H1 (cell line): ENCODE data around the gene NMD3. TPM values are rescaled to one million over a fixed set of nuclear protein-coding genes. Genes with fewer than 3 reads are reported as not detected.
"Not testable (repeated sequence)": the region's sequence is repeated elsewhere in the genome, so short reads cannot be mapped to it uniquely, and the experiment has no call there.

Experiments
- CTCF ChIA-PET: fragments of 300-600 bp; sonication (Branson Sonifier 250); formaldehyde crosslinking; loops from one replicate; lab custom pipeline; 2021; ENCODE audit not compliant: partially characterized antibody; lab: Charles Lee
- POLR2A ChIA-PET: fragments of 300-600 bp; sonication (Branson Sonifier 250); formaldehyde crosslinking; loops from one replicate; lab custom pipeline; 2021; ENCODE audit warnings: inconsistent platforms; ENCODE audit not compliant: partially characterized antibody; lab: Charles Lee
- DNase-seq, 2 experiments: peaks; one replicate each; pipeline versions ENCODE4 v3.0.0 to v3.0.0-alpha.2; 2010 to 2022; ENCODE audit warnings: low spot score in 2 of 2, low read depth in 1 of 2, mixed read lengths in 1 of 2
- FAIRE-seq: peaks from 2 replicates; lab custom pipeline; 2011; peaks lifted over from hg19 to GRCh38; lab: Jason Lieb, UNC
- H2AFZ ChIP-seq: 2 replicates; pipeline ENCODE4 v1.8.1; 2012; ENCODE audit warnings: low read length, inconsistent platforms
- H2AK5ac ChIP-seq: 2 replicates; pipeline ENCODE4 v1.6.1; 2013; ENCODE audit warnings: low read depth, low read length
- H2BK120ac ChIP-seq: replicated peaks from 2 replicates; pipeline ENCODE3; 2013; ENCODE audit warnings: low read depth, low read length, inconsistent platforms
- H2BK12ac ChIP-seq: 2 replicates; pipeline ENCODE4 v1.6.1; 2013; ENCODE audit warnings: low read depth, low read length
- H2BK15ac ChIP-seq: 2 replicates; pipeline ENCODE4 v1.6.1; 2013; ENCODE audit warnings: low read length
- H2BK20ac ChIP-seq: 2 replicates; pipeline ENCODE4 v1.6.1; 2013; ENCODE audit warnings: low read length
- H2BK5ac ChIP-seq: 2 replicates; pipeline ENCODE4 v1.6.1; 2013; ENCODE audit warnings: low read depth, low read length
- H3K14ac ChIP-seq: 2 replicates; pipeline ENCODE4 v1.6.1; 2013; ENCODE audit warnings: inconsistent platforms; ENCODE audit not compliant: insufficient read length
- H3K18ac ChIP-seq: 2 replicates; pipeline ENCODE4 v1.6.1; 2013; ENCODE audit warnings: low read length; ENCODE audit errors: extremely low read depth
- H3K23ac ChIP-seq: 2 replicates; pipeline ENCODE4 v1.6.1; 2013; ENCODE audit warnings: inconsistent platforms; ENCODE audit not compliant: insufficient read length
- H3K23me2 ChIP-seq: 2 replicates; pipeline ENCODE4 v1.6.1; 2013; ENCODE audit warnings: low read depth, low read length
- H3K27ac ChIP-seq: 2 replicates; pipeline ENCODE4 v1.6.1; 2011; ENCODE audit warnings: low read depth, low read length, inconsistent platforms
- H3K27me3 ChIP-seq, 4 experiments: replicated peaks in 1 of 4; 1 replicate in 1 of 4; 2 replicates in 3 of 4; pipeline versions ENCODE4 v1.6.1 to v1.8.1; 2011 to 2013; ENCODE audit warnings: low read length in 3 of 4, mild to moderate bottlenecking in 3 of 4, inconsistent platforms in 2 of 4, mixed read lengths in 2 of 4, moderate library complexity in 1 of 4; ENCODE audit not compliant: control insufficient read depth in 3 of 4, insufficient read depth in 3 of 4; ENCODE audit errors: extremely low read depth in 1 of 4
- H3K36me3 ChIP-seq, 4 experiments: 2 replicates each; pipeline versions ENCODE4 v1.6.1 to v1.8.1; 2011 to 2013; ENCODE audit warnings: mild to moderate bottlenecking in 4 of 4, low read length in 3 of 4, moderate library complexity in 2 of 4, control low read depth in 1 of 4, inconsistent platforms in 1 of 4; ENCODE audit not compliant: insufficient read depth in 4 of 4, control insufficient read depth in 2 of 4
- H3K4ac ChIP-seq: replicated peaks from 2 replicates; pipeline ENCODE3; 2013; ENCODE audit warnings: low read length, low read depth, mixed read lengths, inconsistent platforms; ENCODE audit not compliant: insufficient read length
- H3K4me1 ChIP-seq, 4 experiments: replicated peaks in 1 of 4; 1 replicate in 1 of 4; 2 replicates in 3 of 4; pipeline versions ENCODE4 v1.6.1 to v1.8.1; 2011 to 2013; ENCODE audit warnings: low read length in 3 of 4, inconsistent platforms in 2 of 4, mixed read lengths in 1 of 4; ENCODE audit not compliant: insufficient read depth in 4 of 4, control insufficient read depth in 3 of 4
- H3K4me2 ChIP-seq, 2 experiments: 2 replicates each; pipeline versions ENCODE4 v1.6.1 to v1.8.1; 2011 to 2013; ENCODE audit warnings: low read depth in 2 of 2, low read length in 2 of 2, control low read depth in 1 of 2, inconsistent platforms in 1 of 2, mild to moderate bottlenecking in 1 of 2; ENCODE audit not compliant: insufficient read depth in 1 of 2
- H3K4me3 ChIP-seq, 4 experiments: fragments of 200-600, 300-600 bp in 1 of 4; sonication (generic), shearing (Covaris generic), sonication (Bioruptor Twin) in 1 of 4; 2 replicates each; pipeline versions ENCODE4 v1.5.1 to v1.8.1; 2011 to 2016; ENCODE audit warnings: low read length in 4 of 4, low read depth in 3 of 4, control low read depth in 2 of 4, inconsistent platforms in 2 of 4, mild to moderate bottlenecking in 2 of 4, mixed read lengths in 1 of 4, moderate library complexity in 1 of 4; ENCODE audit not compliant: insufficient read depth in 2 of 4; ENCODE audit errors: extremely low read depth in 1 of 4
- H3K56ac ChIP-seq: replicated peaks from 2 replicates; pipeline ENCODE3; 2013; ENCODE audit warnings: low read depth, mild to moderate bottlenecking, mixed read lengths, low read length, inconsistent platforms; ENCODE audit not compliant: insufficient read length
- H3K79me1 ChIP-seq: 2 replicates; pipeline ENCODE4 v1.6.1; 2013; ENCODE audit warnings: low read depth, low read length, control low read depth
- H3K79me2 ChIP-seq, 2 experiments: 2 replicates each; pipeline versions ENCODE4 v1.6.1 to v1.8.1; 2012 to 2013; ENCODE audit warnings: low read length in 2 of 2, mild to moderate bottlenecking in 2 of 2, inconsistent platforms in 1 of 2; ENCODE audit not compliant: insufficient read depth in 2 of 2, control insufficient read depth in 1 of 2
- H3K9ac ChIP-seq, 4 experiments: replicated peaks in 1 of 4; 1 replicate in 1 of 4; 2 replicates in 3 of 4; pipeline versions ENCODE4 v1.6.1 to v1.8.1; 2011 to 2013; ENCODE audit warnings: low read depth in 3 of 4, low read length in 3 of 4, control low read depth in 2 of 4, mild to moderate bottlenecking in 2 of 4, moderate library complexity in 2 of 4, inconsistent platforms in 1 of 4; ENCODE audit errors: extremely low read depth in 1 of 4
- H3K9me3 ChIP-seq, 2 experiments: 2 replicates each; pipeline versions ENCODE4 v1.6.1 to v1.8.1; 2012 to 2013; ENCODE audit warnings: mild to moderate bottlenecking in 2 of 2, moderate library complexity in 2 of 2, control low read depth in 1 of 2, inconsistent platforms in 1 of 2, low read depth in 1 of 2, low read length in 1 of 2, mixed read lengths in 1 of 2; ENCODE audit not compliant: insufficient read depth in 2 of 2
- H4K20me1 ChIP-seq, 2 experiments: replicated peaks in 1 of 2; 2 replicates each; pipeline versions ENCODE3 to v1.8.1; 2011 to 2013; ENCODE audit warnings: inconsistent platforms in 2 of 2, low read length in 2 of 2, mild to moderate bottlenecking in 1 of 2; ENCODE audit not compliant: insufficient read depth in 2 of 2, control insufficient read depth in 1 of 2
- H4K5ac ChIP-seq: 2 replicates; pipeline ENCODE4 v1.6.1; 2013; ENCODE audit warnings: low read length, low read depth, mixed read lengths, inconsistent platforms; ENCODE audit not compliant: insufficient read length
- H4K8ac ChIP-seq: 2 replicates; pipeline ENCODE4 v1.8.0; 2013; ENCODE audit warnings: mild to moderate bottlenecking, moderate library complexity, low read length, inconsistent platforms; ENCODE audit not compliant: insufficient read depth; ENCODE audit errors: extremely low read depth
- H4K91ac ChIP-seq: replicated peaks from 2 replicates; pipeline ENCODE3; 2013; ENCODE audit warnings: low read length, mixed read lengths, inconsistent platforms; ENCODE audit not compliant: insufficient read length
- WGBS, 2 experiments: shearing (Covaris generic) in 1 of 2; methylation state at CpG; one replicate each; pipeline versions ENCODE4 v1.1.6 to v1.1.7; 2013 to 2015; ENCODE audit warnings: low lambda C conversion rate in 2 of 2, mixed read lengths in 2 of 2, inconsistent platforms in 1 of 2, low coverage in 1 of 2, missing lambda C conversion rate in 1 of 2; ENCODE audit not compliant: insufficient replicate concordance in 2 of 2, insufficient coverage in 1 of 2, insufficient read length in 1 of 2; ENCODE audit errors: extremely low coverage in 1 of 2, missing lambda C conversion rate in 1 of 2; 5-methylcytosine and 5-hydroxymethylcytosine counted together
- polyA plus RNA-seq, 7 experiments: library from polyadenylated mRNA; depleted of rRNA in 3 of 7; stranded (reverse) in 5 of 7; unstranded in 2 of 7; fragments of >200 nt in 5 of 7; fragments of 200-250 nt in 2 of 7; gene quantifications; 1 replicate in 5 of 7; 2 replicates in 1 of 7; 4 replicates in 1 of 7; pipeline versions ENCODE4 v1.2.1 to v1.2.3, GENCODE V29; 2011 to 2013; ENCODE audit warnings: missing spikeins in 2 of 7, mixed read lengths in 2 of 7
- total RNA-seq: library from RNA; stranded (reverse); fragmentation: NEBNext Ultra II Directional; extraction: Animal tissue kit (Norgen Biotek cat#: 25700); gene quantifications from 2 replicates; pipeline ENCODE4 v1.2.1, GENCODE V29; 2021

Gene NMD3
- total and polyA plus RNA-seq, 2 of the 8 experiments (the other 6 are each of a cell fraction or from before 2014, with no cell fraction given): 12.1 to 64.2 TPM

DNA sequence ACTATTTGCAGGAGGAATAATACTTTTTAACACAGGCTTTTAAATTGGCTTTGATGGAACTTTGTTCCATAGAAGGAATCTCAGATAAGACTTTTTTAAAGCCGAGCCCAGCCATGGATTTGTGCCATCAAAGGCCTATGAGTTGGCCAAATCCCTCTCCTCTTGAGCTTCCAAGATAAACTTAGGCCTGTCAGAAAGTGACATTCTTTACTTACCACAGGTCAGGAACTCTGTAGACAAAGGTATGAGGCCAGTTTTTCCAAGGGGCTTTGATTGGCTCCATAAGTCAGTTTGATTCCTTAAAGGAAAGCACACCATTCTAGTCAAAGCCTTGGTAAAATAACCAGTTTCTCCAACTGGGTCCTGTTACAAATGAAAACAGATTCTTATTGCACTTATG, 39.7 kb upstream of the NMD3 start:
- CTCF ChIA-PET: not testable (repeated sequence)

More for the DNA sequence above, 39.7 kb upstream of the NMD3 start:
- H3K79me2 ChIP-seq, H2BK12ac ChIP-seq, H2AFZ ChIP-seq, H3K56ac ChIP-seq, H3K4me1 ChIP-seq, H2BK120ac ChIP-seq, H3K27ac ChIP-seq, H3K23me2 ChIP-seq, H3K23ac ChIP-seq, H3K79me1 ChIP-seq, H4K5ac ChIP-seq, H3K9me3 ChIP-seq, H3K4me2 ChIP-seq, H2AK5ac ChIP-seq, H4K91ac ChIP-seq, H3K4me3 ChIP-seq, H3K14ac ChIP-seq, H2BK15ac ChIP-seq, FAIRE-seq, DNase-seq, H2BK20ac ChIP-seq, H4K20me1 ChIP-seq, H4K8ac ChIP-seq, POLR2A ChIA-PET, H2BK5ac ChIP-seq, H3K9ac ChIP-seq, H3K4ac ChIP-seq, H3K27me3 ChIP-seq, H3K18ac ChIP-seq, H3K36me3 ChIP-seq: not testable (repeated sequence)
- 93% methylated on average over 1 of the region's 1 CpG; no CpG with 5 or more reads in 1 of the 2 experiments for WGBS, 2 experiments
